Sigmoid colon (tissue), 7 donors: Measurements from ENCODE around the gene GABPB2. TPM values are rescaled to one million over a fixed set of nuclear protein-coding genes. Genes with fewer than 3 reads are reported as not detected.

Source experiments
- DNase-seq: peaks from one replicate; pipeline ENCODE4 v3.0.0-alpha.2; 2019
- H3K27ac ChIP-seq, 4 donors: fragments of 200-600 bp; sonication (generic); one replicate each; pipeline ENCODE4 v1.5.1; 2016 to 2019; ENCODE audit warnings: mild to moderate bottlenecking in 1 of 4
- H3K27me3 ChIP-seq, 3 donors: fragments of 200-600 bp; sonication (generic); one replicate each; pipeline ENCODE4 v1.5.1; 2019; ENCODE audit warnings: mild to moderate bottlenecking in 1 of 3
- H3K36me3 ChIP-seq, 4 donors: fragments of 200-600 bp; sonication (generic); one replicate each; pipeline ENCODE4 v1.5.1; 2016 to 2019
- H3K4me1 ChIP-seq, 4 donors: fragments of 200-600 bp; sonication (generic); one replicate each; pipeline ENCODE4 v1.5.1; 2017 to 2019
- H3K4me3 ChIP-seq, 4 donors: fragments of 200-600 bp; sonication (generic); one replicate each; pipeline ENCODE4 v1.5.1; 2017 to 2019; ENCODE audit warnings: mild to moderate bottlenecking in 2 of 4, moderate library complexity in 1 of 4
- H3K9me3 ChIP-seq, 4 donors: fragments of 200-600 bp in 3 of 4; sonication (generic) in 3 of 4; one replicate each; pipeline versions ENCODE4 v1.5.1 to v1.6.1; 2013 to 2019
- EP300 ChIP-seq, 4 donors: sonication (generic); formaldehyde crosslinking; IDR thresholded peaks; one replicate each; pipeline ENCODE4 v1.6.1; 2017; ENCODE audit warnings: antibody characterized with exemption in 4 of 4
- POLR2A ChIP-seq, 2 donors: fragments of 450-650 bp; IDR thresholded peaks; one replicate each; pipeline ENCODE4 v1.6.1; 2016; ENCODE audit warnings: antibody characterized with exemption in 2 of 2, mild to moderate bottlenecking in 2 of 2, moderate library complexity in 2 of 2
- POLR2AphosphoS5 ChIP-seq, 4 donors: sonication (generic); formaldehyde crosslinking; IDR thresholded peaks; one replicate each; pipeline ENCODE4 v1.6.1; 2017; ENCODE audit warnings: antibody characterized with exemption in 4 of 4
- WGBS, 2 donors: extraction: QIAGEN DNeasy Blood & Tissue Kit; methylation state at CpG; one replicate each; pipeline ENCODE4 v1.1.7; 2013; 5-methylcytosine and 5-hydroxymethylcytosine counted together
- intact Hi-C: fragments of 100-400 bp; cut with DNase I; formaldehyde crosslinking; loops from one replicate; pipeline ENCODE4 v1.15.1; 2023
- polyA plus RNA-seq, 3 donors: library from polyadenylated mRNA; stranded (reverse); fragments of 200-250 nt; gene quantifications; one replicate each; pipeline ENCODE4 v1.2.3, GENCODE V29; 2013
- total RNA-seq, 4 donors: library from RNA; depleted of rRNA; stranded (reverse); fragments of >200 nt; gene quantifications; one replicate each; pipeline ENCODE4 v1.1.0, GENCODE V29; 2016
- TF ChIP-seq, protein P1 (sequence below), 4 experiments: fragments of 450-650 bp in 3 of 4; fragments of 200-600 bp in 1 of 4; IDR thresholded peaks; one replicate each; pipeline ENCODE4 v1.5.1; 2016 to 2019; ENCODE audit warnings: antibody characterized with exemption in 4 of 4, mild to moderate bottlenecking in 3 of 4, moderate library complexity in 2 of 4
- donor health status: healthy with polysubstance abuse.
- donor health status: Bipolar disorder and iron deficiency.
- donor health status: healthy.

The GABPB2 gene
- total and polyA plus RNA-seq, 7 donors, result 3.6 to 27.0 (median 20.6) TPM

DNA sequence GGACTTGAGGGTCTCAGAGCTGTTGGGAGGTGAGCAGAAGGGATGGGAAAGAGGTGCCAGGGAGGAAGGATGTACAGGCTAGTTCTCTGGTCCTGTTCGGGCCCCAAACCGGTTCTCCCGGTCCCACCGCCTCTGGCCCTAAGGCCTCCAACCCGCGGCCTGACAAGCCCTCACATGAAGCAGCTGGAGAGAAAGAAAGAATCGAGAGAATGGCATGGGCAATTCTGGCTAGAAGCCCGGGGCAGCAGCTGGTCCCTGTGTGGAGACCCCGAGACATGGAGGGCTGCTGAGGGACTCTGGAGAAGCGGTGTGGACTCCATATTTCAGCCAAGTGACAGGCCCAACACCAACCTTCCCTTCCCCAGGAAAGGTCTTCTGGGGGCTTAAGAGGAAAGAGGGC, 11.9 kb upstream of the GABPB2 start:
- Histone ChIP-seq H3K9me3 (no peaks in the 10 kb centered on the region), H3K27ac (peak overlapping the region; percentile 90 to 97 (median 92)), H3K36me3 (peaks cover 20 to 25% (median 21%) of the 10 kb centered on the region in 4 donors), H3K27me3 (no peaks in the 10 kb centered on the region), H3K4me1 (peaks cover 0 to 51% (median 40%) of the 10 kb centered on the region in 4 donors), H3K4me3 (peak overlapping the region; percentile 75 to 98 (median 84))
- DNase-seq, result peak; percentile 71
- intact Hi-C loops, result loop anchor here (1.0 kb wide), 1 partner anchor 12 kb away; the partner anchor contains the start of gene GABPB2
- 0% methylated on average over 10 of the region's 10 CpGs for WGBS, 2 donors
- TF ChIP-seq, protein P1, sequence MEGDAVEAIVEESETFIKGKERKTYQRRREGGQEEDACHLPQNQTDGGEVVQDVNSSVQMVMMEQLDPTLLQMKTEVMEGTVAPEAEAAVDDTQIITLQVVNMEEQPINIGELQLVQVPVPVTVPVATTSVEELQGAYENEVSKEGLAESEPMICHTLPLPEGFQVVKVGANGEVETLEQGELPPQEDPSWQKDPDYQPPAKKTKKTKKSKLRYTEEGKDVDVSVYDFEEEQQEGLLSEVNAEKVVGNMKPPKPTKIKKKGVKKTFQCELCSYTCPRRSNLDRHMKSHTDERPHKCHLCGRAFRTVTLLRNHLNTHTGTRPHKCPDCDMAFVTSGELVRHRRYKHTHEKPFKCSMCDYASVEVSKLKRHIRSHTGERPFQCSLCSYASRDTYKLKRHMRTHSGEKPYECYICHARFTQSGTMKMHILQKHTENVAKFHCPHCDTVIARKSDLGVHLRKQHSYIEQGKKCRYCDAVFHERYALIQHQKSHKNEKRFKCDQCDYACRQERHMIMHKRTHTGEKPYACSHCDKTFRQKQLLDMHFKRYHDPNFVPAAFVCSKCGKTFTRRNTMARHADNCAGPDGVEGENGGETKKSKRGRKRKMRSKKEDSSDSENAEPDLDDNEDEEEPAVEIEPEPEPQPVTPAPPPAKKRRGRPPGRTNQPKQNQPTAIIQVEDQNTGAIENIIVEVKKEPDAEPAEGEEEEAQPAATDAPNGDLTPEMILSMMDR (IDR thresholded peaks at IDR 0.05), result no peak
- TF ChIP-seq EP300 (IDR thresholded peaks at IDR 0.05), result no peak
- TF ChIP-seq POLR2A (IDR thresholded peaks at IDR 0.05), result no peak
- TF ChIP-seq POLR2AphosphoS5 (IDR thresholded peaks at IDR 0.05), result no peak

DNA sequence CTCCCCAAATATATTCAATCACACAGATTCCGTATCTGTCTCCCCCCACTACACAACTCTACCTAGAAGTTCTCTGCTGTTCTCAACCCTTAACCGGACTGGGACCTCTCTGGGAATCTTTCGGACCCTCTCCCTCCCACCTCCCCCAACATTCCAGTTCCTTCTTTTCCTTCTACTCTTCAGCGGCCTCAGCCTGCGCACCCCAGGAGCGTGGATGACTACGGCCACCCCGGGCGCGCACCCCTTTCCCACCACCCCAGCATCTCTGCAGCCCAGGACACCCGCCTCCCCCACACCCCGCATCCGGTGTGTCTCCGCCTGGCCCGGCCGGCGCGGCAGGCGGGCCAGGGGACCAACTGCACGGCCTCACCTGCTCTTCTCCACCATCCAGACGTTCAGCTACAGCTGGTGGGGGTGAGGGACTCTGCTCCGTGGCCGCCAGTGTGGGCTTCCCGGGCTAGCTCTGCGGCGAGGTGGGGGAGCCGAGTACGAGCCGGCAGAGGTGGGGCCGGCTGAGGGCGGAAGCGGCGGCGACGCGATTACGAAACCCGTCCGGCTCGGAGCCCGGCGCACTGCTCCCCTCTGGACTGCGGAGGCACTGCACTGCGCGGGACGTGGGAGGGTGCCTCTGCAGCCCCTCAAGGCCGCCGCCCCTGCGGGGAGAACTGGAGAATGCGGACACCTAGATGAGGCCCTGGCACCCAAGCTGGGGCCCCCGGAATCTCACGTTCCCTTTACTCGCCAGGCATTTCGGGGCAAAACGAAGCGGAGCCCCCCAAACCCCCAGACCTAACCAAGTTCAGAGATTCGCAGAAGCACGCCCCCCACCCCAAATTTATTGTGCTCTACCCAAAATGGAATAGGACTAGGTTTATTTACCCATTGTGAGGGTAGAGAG, 11.2 kb upstream of the GABPB2 start, which contains the start of gene CDC42SE1:
Gene CDC42SE1 (minus strand): TSS at position 514 of the 898 bp plus-strand sequence. CDS start 3,892 bp downstream, outside the sequence.
- H3K27me3 ChIP-seq, result no peaks in the 10 kb centered on the region
- TF ChIP-seq EP300 (IDR thresholded peaks at IDR 0.05) (no peak), POLR2A (IDR thresholded peaks at IDR 0.05) (peak; percentile 96), POLR2AphosphoS5 (IDR thresholded peaks at IDR 0.05) (peak; percentile 96 to 99 (median 98))
- TF ChIP-seq, protein P1 (IDR thresholded peaks at IDR 0.05), result peak; percentile 90 to 96 (median 92)
- 0 to 1% methylated on average over 58 of the region's 58 CpGs for WGBS, 2 donors
- peaks cover 0 to 51% (median 40%) of the 10 kb centered on the region in 4 donors for H3K4me1 ChIP-seq
- DNase-seq, result peak; percentile 92
- intact Hi-C loops, result loop anchor here (1.0 kb wide), 1 partner anchor 11 kb away; the partner anchor contains the start of gene GABPB2
- peaks cover 14 to 18% (median 14%) of the 10 kb centered on the region in 4 donors for H3K36me3 ChIP-seq
- H3K27ac ChIP-seq, result peak within 1 kb of the TSS; percentile 90 to 97 (median 92)
- H3K9me3 ChIP-seq, result no peaks in the 10 kb centered on the region
- peak within 1 kb of the TSS; percentile 75 to 98 (median 84) for H3K4me3 ChIP-seq

DNA sequence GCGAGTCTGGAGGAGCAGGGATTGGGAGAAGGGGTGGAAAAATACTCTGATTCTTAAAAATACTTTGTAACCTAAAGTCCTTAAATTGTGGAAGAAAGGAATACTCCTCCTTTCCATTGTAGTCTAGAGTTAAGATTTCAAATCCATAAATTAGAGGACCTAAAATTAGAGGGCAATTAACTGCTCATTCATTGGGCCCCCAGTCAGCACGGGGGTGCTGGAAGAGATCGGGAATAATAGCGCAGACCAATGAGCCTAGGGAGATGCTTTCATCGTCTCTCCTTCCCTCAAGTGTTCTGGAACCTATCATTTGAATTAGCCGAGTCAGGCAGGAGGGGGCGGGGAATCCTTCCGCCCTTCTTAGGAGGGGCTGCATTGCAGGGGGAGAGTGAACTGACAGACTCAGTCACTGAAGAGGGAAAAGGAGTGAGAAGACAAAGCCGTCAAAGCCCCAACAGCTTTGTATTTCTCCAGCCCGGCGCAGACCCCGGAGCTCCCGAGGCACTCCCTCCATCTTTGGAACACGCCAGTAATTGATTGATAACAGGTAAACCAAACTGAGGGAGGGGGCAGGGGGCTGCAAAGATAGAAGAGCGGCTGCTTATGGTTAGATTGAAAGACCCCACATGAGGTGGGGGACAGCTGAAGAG, 10.4 kb upstream of the GABPB2 start, which contains the start of gene MLLT11:
Gene MLLT11 (plus strand): TSS at position 391 of the 650 bp plus-strand sequence. CDS start 6,828 bp downstream, outside the sequence.
- intact Hi-C loops, result no loop called here
- 2 to 6% methylated on average over 15 of the region's 15 CpGs for WGBS, 2 donors
- Histone ChIP-seq H3K9me3 (no peaks in the 10 kb centered on the region), H3K27me3 (no peaks in the 10 kb centered on the region), H3K36me3 (peaks cover 6 to 11% (median 7%) of the 10 kb centered on the region in 4 donors), H3K4me3 (peak within 1 kb of the TSS; percentile 75 to 98 (median 84)), H3K27ac (peak within 1 kb of the TSS; percentile 90 to 97 (median 92)), H3K4me1 (peaks cover 0 to 51% (median 40%) of the 10 kb centered on the region in 4 donors)
- peak; percentile 84 for DNase-seq
- TF ChIP-seq POLR2AphosphoS5 (IDR thresholded peaks at IDR 0.05), result peak; percentile 80 to 93 (median 84)
- TF ChIP-seq POLR2A (IDR thresholded peaks at IDR 0.05), result peak in 1 of 2 donors; percentile 19
- TF ChIP-seq, protein P1 (IDR thresholded peaks at IDR 0.05), result no peak
- TF ChIP-seq EP300 (IDR thresholded peaks at IDR 0.05), result peak in 1 of 4 donors; percentile 5

DNA sequence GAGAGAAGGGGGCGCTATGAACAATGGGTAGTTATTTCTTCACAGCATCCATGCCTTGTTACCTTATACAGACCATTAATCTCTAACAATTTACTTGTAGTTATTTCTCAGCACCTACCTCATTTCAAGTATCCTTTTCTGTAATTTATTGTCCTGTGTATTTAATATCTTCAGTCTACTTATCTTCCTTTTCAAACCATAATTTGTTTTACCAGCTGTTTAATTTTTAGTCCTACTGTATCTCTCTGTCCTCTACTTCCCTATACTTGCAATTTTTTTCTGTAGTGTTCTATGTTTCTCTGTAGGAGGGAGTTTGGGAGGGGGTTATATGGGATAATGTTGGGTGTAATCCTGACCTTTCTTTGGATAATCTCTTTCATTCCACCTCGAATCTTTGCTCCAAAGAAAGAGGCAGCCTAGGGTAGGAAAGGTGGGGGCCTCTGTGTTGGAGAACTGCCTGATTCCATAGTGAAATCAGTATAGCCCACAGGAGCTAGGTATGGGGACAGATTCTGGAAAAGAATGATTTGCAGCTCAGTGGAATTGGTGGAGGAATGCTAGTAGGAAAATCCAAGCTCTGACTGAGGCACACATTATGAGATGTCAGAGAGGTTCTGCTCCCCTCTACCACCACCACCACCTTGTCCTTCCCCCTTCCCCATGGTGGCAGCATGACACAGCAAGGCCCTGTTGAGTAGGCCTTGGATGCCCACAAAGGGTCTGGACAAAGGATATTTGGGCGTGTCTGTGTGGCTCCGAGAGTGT, 9.7 kb upstream of the GABPB2 start:
- Histone ChIP-seq H3K9me3 (no peaks in the 10 kb centered on the region), H3K4me3 (peak overlapping the region; percentile 75 to 98 (median 84)), H3K27me3 (no peaks in the 10 kb centered on the region), H3K4me1 (peaks cover 0 to 46% (median 33%) of the 10 kb centered on the region in 4 donors), H3K36me3 (peaks cover 0 to 3% (median 0%) of the 10 kb centered on the region in 4 donors), H3K27ac (peak overlapping the region; percentile 90 to 97 (median 92))
- DNase-seq, result peak; percentile 52
- intact Hi-C loops, result no loop called here
- 65 to 76% methylated on average over 4 of the region's 4 CpGs for WGBS, 2 donors
- TF ChIP-seq, protein P1 (IDR thresholded peaks at IDR 0.05), result no peak
- TF ChIP-seq EP300 (IDR thresholded peaks at IDR 0.05) (no peak), POLR2A (IDR thresholded peaks at IDR 0.05) (no peak), POLR2AphosphoS5 (IDR thresholded peaks at IDR 0.05) (no peak)
